Uterus (tissue), 2 donors: ENCODE data around the gene CELSR1.

Experiments used
- CTCF ChIP-seq, 4 experiments: fragments of 200-600 bp in 2 of 4; fragments of 450-650 bp in 2 of 4; sonication (generic) in 2 of 4; IDR thresholded peaks; one replicate each; pipeline ENCODE4 v1.5.1; 2016 to 2019; ENCODE audit warnings: antibody characterized with exemption in 4 of 4, mild to moderate bottlenecking in 2 of 4, moderate library complexity in 1 of 4
- POLR2A ChIP-seq, 2 donors: fragments of 450-650 bp; IDR thresholded peaks; one replicate each; pipeline ENCODE4 v1.6.1; 2016; ENCODE audit warnings: antibody characterized with exemption in 2 of 2, mild to moderate bottlenecking in 1 of 2, moderate library complexity in 1 of 2

GRCh38 chr22:46329616-46330015, 207.8 kb downstream of the CELSR1 start:
- TF ChIP-seq CTCF (IDR thresholded peaks at IDR 0.05) (no peak), POLR2A (IDR thresholded peaks at IDR 0.05) (no peak)
